T-cell (primary cell): ENCODE results near the gene CNKSR3. TPM values are rescaled to one million over a fixed set of nuclear protein-coding genes. Genes with fewer than 3 reads are reported as not detected.

Experiments
- ATAC-seq, 4 experiments: fragments of 200-7000 bp in 3 of 4; fragments of 150-1000 bp in 1 of 4; cut with Tn5 transposase; replicated peaks in 1 of 4; 1 replicate in 3 of 4; 2 replicates in 1 of 4; pipeline ENCODE4 v1.10.0; 2021; ENCODE audit warnings: moderate library complexity in 3 of 4, mild to moderate bottlenecking in 2 of 4, moderate number of reproducible peaks in 1 of 4
- CTCF ChIA-PET, 2 donors: fragments of 300-600 bp; sonication (Branson Sonifier 250); formaldehyde crosslinking; loops; one replicate each; lab custom pipeline; 2022; ENCODE audit warnings: antibody characterized with exemption in 2 of 2; lab: Charles Lee
- POLR2A ChIA-PET, 2 donors: fragments of 300-600 bp; sonication (Branson Sonifier 250); formaldehyde crosslinking; loops; one replicate each; lab custom pipeline; 2022; ENCODE audit warnings: antibody characterized with exemption in 2 of 2; lab: Charles Lee
- DNase-seq, 35 experiments: peaks; one replicate each; pipeline versions ENCODE4 v3.0.0 to v3.0.0-alpha.2; 2013 to 2023
- H3K27ac ChIP-seq: one replicate; pipeline ENCODE4 v1.5.1; 2013; ENCODE audit warnings: low read length
- H3K27me3 ChIP-seq, 2 experiments: replicated peaks in 1 of 2; 1 replicate in 1 of 2; 2 replicates in 1 of 2; pipeline versions ENCODE4 v1.6.1 to v1.7.0; 2013; ENCODE audit warnings: low read length in 1 of 2, mixed read lengths in 1 of 2; ENCODE audit not compliant: control insufficient read depth in 2 of 2, insufficient read depth in 2 of 2; ENCODE audit errors: extremely low read depth in 1 of 2
- H3K36me3 ChIP-seq, 2 donors: 1 replicate in 1 of 2; 2 replicates in 1 of 2; pipeline versions ENCODE4 v1.6.1 to v1.7.0; 2013; ENCODE audit warnings: low read length in 1 of 2; ENCODE audit not compliant: control insufficient read depth in 2 of 2, insufficient read depth in 1 of 2; ENCODE audit errors: extremely low read depth in 1 of 2
- H3K4me1 ChIP-seq, 2 experiments: 1 replicate in 1 of 2; 2 replicates in 1 of 2; pipeline versions ENCODE4 v1.6.1 to v1.7.0; 2013; ENCODE audit warnings: low read length in 2 of 2, mixed read lengths in 1 of 2; ENCODE audit not compliant: insufficient read depth in 2 of 2, control insufficient read depth in 1 of 2; ENCODE audit errors: extremely low read depth in 1 of 2
- H3K4me3 ChIP-seq, 2 donors: 1 replicate in 1 of 2; 2 replicates in 1 of 2; pipeline versions ENCODE4 v1.5.1 to v1.7.0; 2013; ENCODE audit warnings: mild to moderate bottlenecking in 2 of 2, low read length in 1 of 2, moderate library complexity in 1 of 2; ENCODE audit not compliant: control insufficient read depth in 1 of 2; ENCODE audit errors: extremely low read depth in 1 of 2
- H3K9me3 ChIP-seq: 2 replicates; pipeline ENCODE4 v1.7.0; 2013
- H3K27ac Mint-ChIP-seq, 2 donors: one replicate each; pipeline ENCODE4 v1.8.0; 2020 to 2021; ENCODE audit warnings: mild to moderate bottlenecking in 2 of 2, mixed read lengths in 2 of 2
- H3K27me3 Mint-ChIP-seq, 2 donors: one replicate each; pipeline ENCODE4 v1.8.0; 2021 to 2022; ENCODE audit warnings: mixed read lengths in 2 of 2
- H3K36me3 Mint-ChIP-seq: one replicate; pipeline ENCODE4 v1.8.0; 2021; ENCODE audit warnings: mixed read lengths
- H3K4me1 Mint-ChIP-seq, 3 donors: one replicate each; pipeline ENCODE4 v1.8.0; 2020 to 2022; ENCODE audit warnings: mixed read lengths in 3 of 3, mild to moderate bottlenecking in 1 of 3
- H3K4me3 Mint-ChIP-seq, 3 donors: one replicate each; pipeline ENCODE4 v1.8.0; 2020 to 2022; ENCODE audit warnings: mild to moderate bottlenecking in 3 of 3, mixed read lengths in 3 of 3, moderate library complexity in 3 of 3
- H3K9me3 Mint-ChIP-seq, 3 donors: one replicate each; pipeline ENCODE4 v1.8.0; 2020 to 2022; ENCODE audit warnings: mixed read lengths in 3 of 3
- WGBS: methylation state at CpG from one replicate; pipeline ENCODE4 v1.1.5; 2013; ENCODE audit warnings: missing lambda C conversion rate; ENCODE audit not compliant: insufficient coverage; 5-methylcytosine and 5-hydroxymethylcytosine counted together
- total RNA-seq, 35 experiments: library from RNA in 6 of 35; stranded (reverse) in 6 of 35; fragments of 120-200 nt in 1 of 35; gene quantifications; one replicate each; pipeline versions ENCODE4 v1.2.1 to v1.2.4 and lab custom pipeline; 2013 to 2026

Gene CNKSR3
- total RNA-seq, 5 donors from 2014 or later (not counting 1 experiment from before 2014, with no cell fraction given), result 0.05 to 0.35 (median 0.20) TPM

DNA sequence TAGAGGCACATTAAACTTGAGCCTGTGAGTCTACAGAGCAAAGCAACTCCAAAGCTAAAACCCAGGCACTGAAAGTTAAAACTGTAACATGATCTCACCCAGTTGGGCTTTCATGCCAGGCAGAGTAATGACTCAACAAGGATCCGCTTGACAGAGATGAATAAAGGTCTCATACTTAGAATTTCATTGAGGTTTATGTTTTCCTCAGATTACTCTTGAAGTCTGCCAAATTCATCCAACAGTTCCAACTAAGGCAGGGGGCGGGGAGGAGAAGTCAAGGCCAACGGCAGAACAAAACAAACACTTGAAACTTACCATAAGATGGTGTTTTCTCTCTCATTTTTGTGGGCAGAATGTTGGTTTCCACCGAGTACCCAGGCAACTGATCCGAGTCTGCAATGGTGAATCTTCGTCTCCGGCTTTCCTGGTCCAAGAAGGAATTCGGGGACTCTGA lies 99.8 kb downstream of the CNKSR3 start:
- WGBS, result 70% methylated on average over 2 of the region's 8 CpGs
- Histone ChIP-seq H3K36me3 (no peaks in the 10 kb centered on the region), H3K9me3 (no peaks in the 10 kb centered on the region), H3K27ac (no peak overlapping the region), H3K27me3 (peaks cover 0 to 5% of the 10 kb centered on the region in 2 experiments), H3K4me3 (no peak overlapping the region), H3K4me1 (no peaks in the 10 kb centered on the region)
- no peak for DNase-seq
- no peak overlapping the region for H3K27ac Mint-ChIP-seq
- no peaks in the 10 kb centered on the region for H3K9me3 Mint-ChIP-seq
- H3K4me1 Mint-ChIP-seq, result peaks cover 0 to 2% (median 0%) of the 10 kb centered on the region in 3 donors
- ChIA-PET POLR2A (no interaction called here), CTCF (no interaction called here)
- no peak overlapping the region for H3K4me3 Mint-ChIP-seq
- peaks cover 4 to 5% of the 10 kb centered on the region in 2 donors for H3K27me3 Mint-ChIP-seq
- no peaks in the 10 kb centered on the region for H3K36me3 Mint-ChIP-seq
- no peak for ATAC-seq

DNA sequence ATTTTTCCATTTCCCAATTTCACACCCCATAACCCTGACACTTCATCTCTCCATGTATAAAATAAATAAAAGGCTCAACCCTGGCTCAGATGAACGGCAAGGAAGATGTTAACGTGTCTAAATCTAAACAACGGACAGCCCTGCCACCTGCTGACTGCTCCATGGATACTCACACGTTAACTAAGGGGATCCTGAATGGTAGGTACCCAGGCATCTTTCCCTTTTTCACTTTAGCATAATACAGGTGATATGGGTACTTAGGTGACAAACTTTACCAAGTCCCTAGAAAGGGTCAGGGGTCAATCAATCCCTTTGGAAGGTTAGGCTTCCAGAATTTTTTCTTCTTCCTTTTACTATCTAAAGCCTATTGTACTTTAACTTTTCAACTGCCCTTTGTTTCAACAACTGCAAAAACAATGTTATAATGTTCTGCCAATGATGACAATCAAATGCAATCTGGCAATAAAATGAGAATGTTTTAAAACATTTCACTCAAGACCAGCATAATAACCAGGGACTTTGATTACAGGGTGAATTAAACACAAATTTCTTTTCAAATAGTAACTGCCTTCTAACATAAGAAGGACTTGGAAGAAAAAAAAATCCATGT lies 101.5 kb downstream of the CNKSR3 start:
- ATAC-seq, result no peak
- H3K27me3 ChIP-seq, result peaks cover 0 to 3% of the 10 kb centered on the region in 2 experiments
- no peak overlapping the region for H3K4me3 Mint-ChIP-seq
- 60% methylated on average over 1 of the region's 4 CpGs for WGBS
- H3K27ac Mint-ChIP-seq, result no peak overlapping the region
- H3K27me3 Mint-ChIP-seq, result peaks cover 1 to 2% of the 10 kb centered on the region in 2 donors
- no peaks in the 10 kb centered on the region for H3K36me3 ChIP-seq
- H3K4me3 ChIP-seq, result no peak overlapping the region
- H3K27ac ChIP-seq, result no peak overlapping the region
- H3K4me1 Mint-ChIP-seq, result peaks cover 0 to 2% (median 0%) of the 10 kb centered on the region in 3 donors
- peak in 5 of 35 experiments; percentile 1 to 21 (median 3) for DNase-seq
- no peaks in the 10 kb centered on the region for H3K9me3 ChIP-seq
- no peaks in the 10 kb centered on the region for H3K36me3 Mint-ChIP-seq
- H3K9me3 Mint-ChIP-seq, result no peaks in the 10 kb centered on the region
- CTCF ChIA-PET, result no interaction called here
- no peaks in the 10 kb centered on the region for H3K4me1 ChIP-seq
- POLR2A ChIA-PET, result no interaction called here

DNA sequence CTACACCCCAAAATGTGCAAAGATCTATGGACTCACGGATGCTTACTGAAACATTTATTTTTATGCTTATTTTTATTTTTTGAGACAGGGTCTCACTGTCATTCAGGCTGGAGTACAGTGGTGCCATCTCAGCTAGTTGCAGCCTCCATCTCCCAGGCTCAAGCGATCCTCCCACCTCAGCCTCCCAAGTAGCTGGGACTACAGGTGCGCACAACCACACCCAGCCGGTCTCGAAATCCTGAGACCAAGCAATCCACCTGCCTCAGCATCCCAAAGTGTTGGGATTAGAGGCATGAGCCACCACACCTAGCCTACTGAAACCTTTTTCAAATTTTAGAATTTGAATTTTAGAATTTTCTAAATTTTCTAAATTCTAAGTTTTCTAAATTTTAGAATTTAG lies 103.0 kb downstream of the CNKSR3 start:
- H3K4me3 Mint-ChIP-seq, result no peak overlapping the region
- no peak for DNase-seq
- Histone ChIP-seq H3K4me3 (no peak overlapping the region), H3K36me3 (no peaks in the 10 kb centered on the region), H3K4me1 (no peaks in the 10 kb centered on the region), H3K27me3 (no peaks in the 10 kb centered on the region), H3K9me3 (no peaks in the 10 kb centered on the region), H3K27ac (no peak overlapping the region)
- H3K9me3 Mint-ChIP-seq, result no peaks in the 10 kb centered on the region
- ChIA-PET CTCF (no interaction called here), POLR2A (no interaction called here)
- no peak overlapping the region for H3K27ac Mint-ChIP-seq
- ATAC-seq, result no peak
- H3K36me3 Mint-ChIP-seq, result no peaks in the 10 kb centered on the region
- peaks cover 0 to 2% of the 10 kb centered on the region in 2 donors for H3K27me3 Mint-ChIP-seq
- WGBS, result 100% methylated on average over 3 of the region's 5 CpGs
- peaks cover 0 to 2% (median 2%) of the 10 kb centered on the region in 3 donors for H3K4me1 Mint-ChIP-seq

DNA sequence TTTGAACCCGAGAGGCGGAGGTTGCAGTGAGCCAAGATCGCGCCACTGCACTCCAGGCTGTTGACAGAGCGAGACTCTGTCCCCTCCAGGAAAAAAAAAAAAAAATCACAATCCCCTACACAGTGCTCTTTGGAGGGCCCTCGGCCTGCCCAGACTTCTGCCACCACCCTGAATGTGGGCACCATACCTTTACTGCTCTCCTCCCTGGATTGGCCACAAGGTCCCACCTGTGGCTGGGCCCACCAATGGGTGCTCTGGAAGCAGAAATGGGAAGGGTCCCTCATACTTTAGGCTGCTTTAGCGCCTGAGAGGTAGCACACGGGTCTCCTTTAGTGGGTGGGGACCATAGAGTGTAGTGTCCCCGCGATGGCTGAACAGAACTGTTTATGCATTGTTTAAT lies 103.6 kb downstream of the CNKSR3 start:
- Histone ChIP-seq H3K36me3 (no peaks in the 10 kb centered on the region), H3K9me3 (no peaks in the 10 kb centered on the region), H3K4me1 (no peaks in the 10 kb centered on the region), H3K4me3 (no peak overlapping the region), H3K27me3 (no peaks in the 10 kb centered on the region), H3K27ac (no peak overlapping the region)
- 82% methylated on average over 5 of the region's 10 CpGs for WGBS
- Mint-ChIP-seq H3K36me3 (no peaks in the 10 kb centered on the region), H3K27ac (no peak overlapping the region), H3K9me3 (no peaks in the 10 kb centered on the region), H3K4me1 (peaks cover 0 to 2% (median 2%) of the 10 kb centered on the region in 3 donors), H3K4me3 (no peak overlapping the region), H3K27me3 (peaks cover 0 to 2% of the 10 kb centered on the region in 2 donors)
- DNase-seq (no peak), ATAC-seq (no peak)
- ChIA-PET CTCF (no interaction called here), POLR2A (no interaction called here)

DNA sequence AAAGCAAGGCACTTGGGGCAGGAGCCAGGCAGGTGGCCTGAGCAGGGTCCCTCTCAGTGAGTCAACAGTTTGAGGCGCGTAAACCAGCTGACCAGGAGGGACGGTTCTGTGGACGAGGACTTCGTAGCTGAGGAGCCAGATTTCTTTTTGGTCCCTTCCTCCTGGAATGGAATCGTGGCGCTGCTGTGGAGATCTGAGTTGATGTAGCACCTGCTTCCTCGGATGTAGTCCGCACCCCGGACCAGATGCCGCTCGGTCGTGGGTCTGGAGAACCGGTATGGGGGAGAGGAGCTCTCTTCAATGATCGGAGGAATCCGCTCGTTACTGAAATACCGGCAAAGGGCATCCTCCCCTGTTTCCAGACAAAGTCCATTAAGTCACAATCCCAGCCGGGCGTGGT lies 104.2 kb downstream of the CNKSR3 start:
- Histone ChIP-seq H3K27ac (no peak overlapping the region), H3K4me1 (no peaks in the 10 kb centered on the region), H3K4me3 (no peak overlapping the region), H3K9me3 (no peaks in the 10 kb centered on the region), H3K27me3 (no peaks in the 10 kb centered on the region), H3K36me3 (no peaks in the 10 kb centered on the region)
- Mint-ChIP-seq H3K36me3 (no peaks in the 10 kb centered on the region), H3K27me3 (peaks cover 0 to 2% of the 10 kb centered on the region in 2 donors), H3K4me3 (no peak overlapping the region), H3K27ac (no peak overlapping the region), H3K4me1 (peaks cover 0 to 2% (median 2%) of the 10 kb centered on the region in 3 donors), H3K9me3 (no peaks in the 10 kb centered on the region)
- ChIA-PET POLR2A (no interaction called here), CTCF (no interaction called here)
- 98% methylated on average over 14 of the region's 20 CpGs for WGBS
- ATAC-seq (no peak), DNase-seq (no peak)

DNA sequence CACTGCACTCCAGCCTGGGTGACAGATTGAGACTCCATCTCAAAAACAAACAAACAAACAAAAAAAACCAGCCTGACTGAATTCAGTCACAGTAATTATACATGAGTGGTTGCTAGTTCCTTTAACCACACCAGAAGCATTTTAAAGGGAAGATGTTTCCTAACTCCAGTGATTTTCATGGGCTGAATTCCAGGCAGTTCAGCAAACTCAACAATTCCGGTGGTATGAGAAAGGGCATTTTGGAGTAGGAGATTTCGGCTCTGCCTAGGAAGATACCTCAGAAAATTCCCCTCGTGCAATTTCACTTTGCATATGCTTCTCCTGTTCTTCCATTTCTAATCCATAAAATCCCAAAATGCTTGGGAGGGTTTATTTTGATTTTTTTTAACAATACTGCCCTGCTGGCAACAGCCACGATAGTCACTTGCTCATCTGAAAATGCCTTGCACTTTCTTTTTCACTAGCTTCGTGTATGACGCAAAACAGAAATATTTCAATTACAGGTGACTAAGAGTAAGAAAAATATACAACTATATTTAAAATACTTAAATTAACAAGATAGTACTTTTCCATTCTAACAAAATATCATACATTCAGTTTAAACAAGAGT lies 105.6 kb downstream of the CNKSR3 start:
- no peak for ATAC-seq
- Mint-ChIP-seq H3K27me3 (peaks cover 0 to 2% of the 10 kb centered on the region in 2 donors), H3K27ac (no peak overlapping the region), H3K36me3 (no peaks in the 10 kb centered on the region), H3K9me3 (no peaks in the 10 kb centered on the region), H3K4me3 (no peak overlapping the region), H3K4me1 (peaks cover 0 to 2% (median 0%) of the 10 kb centered on the region in 3 donors)
- Histone ChIP-seq H3K4me3 (no peak overlapping the region), H3K27me3 (no peaks in the 10 kb centered on the region), H3K9me3 (no peaks in the 10 kb centered on the region), H3K4me1 (no peaks in the 10 kb centered on the region), H3K27ac (no peak overlapping the region), H3K36me3 (no peaks in the 10 kb centered on the region)
- ChIA-PET CTCF (no interaction called here), POLR2A (no interaction called here)
- WGBS, result no CpG with 5 or more reads among the region's 6 CpGs
- no peak for DNase-seq
